ENCODE data around the gene ZNF212.

The ZNF212 gene

GRCh38 chr7:149239345-149240143, at the start of gene ZNF212:
Gene ZNF212 (plus strand): TSS chr7:149239651. CDS start chr7:149239779, 128 bp downstream.
- DNase-seq = peak; percentile 84 to 90

GRCh38 chr7:149191851-149192250, 47.6 kb upstream of the ZNF212 start:
- DNase-seq = no peak

GRCh38 chr7:149194799-149195179, 44.7 kb upstream of the ZNF212 start:
- no peak for DNase-seq

- peak; percentile 90 to 94 for DNase-seq
These were observed 44.0 kb upstream of the ZNF212 start, which contains the start of gene ZNF282 for GRCh38 chr7:149195180-149196150. Gene ZNF282 (plus strand): TSS chr7:149195546. CDS start chr7:149195590, 44 bp downstream.

- DNase-seq = no peak
These were observed 43.2 kb upstream of the ZNF212 start for GRCh38 chr7:149196151-149196704.

GRCh38 chr7:149196705-149197171, 42.7 kb upstream of the ZNF212 start:
- no peak for DNase-seq

- no peak for DNase-seq
These were observed 41.8 kb upstream of the ZNF212 start for GRCh38 chr7:149197675-149198074.

GRCh38 chr7:149198161-149198816, 41.2 kb upstream of the ZNF212 start:
- no peak for DNase-seq

GRCh38 chr7:149199234-149199995, 40.0 kb upstream of the ZNF212 start:
- DNase-seq = no peak

GRCh38 chr7:149202831-149203231, 36.6 kb upstream of the ZNF212 start:
- DNase-seq = no peak

GRCh38 chr7:149205690-149206381, 33.6 kb upstream of the ZNF212 start:
- no peak for DNase-seq

GRCh38 chr7:149207324-149208035, 32.0 kb upstream of the ZNF212 start:
- DNase-seq = no peak

GRCh38 chr7:149209518-149210269, 29.8 kb upstream of the ZNF212 start:
- DNase-seq = peak; percentile 14 to 17

- DNase-seq = no peak
These were observed 28.9 kb upstream of the ZNF212 start for GRCh38 chr7:149210551-149210950.

- no peak for DNase-seq
These were observed 25.3 kb upstream of the ZNF212 start for GRCh38 chr7:149214020-149214720.

GRCh38 chr7:149216402-149216801, 23.0 kb upstream of the ZNF212 start:
- DNase-seq = no peak

GRCh38 chr7:149217570-149217969, 21.9 kb upstream of the ZNF212 start:
- DNase-seq = no peak

- no peak for DNase-seq
These were observed 20.7 kb upstream of the ZNF212 start for GRCh38 chr7:149218469-149219420.

All from SHP77 (cell line).